ENCODE data around the gene GP2.

The GP2 gene

GRCh38 chr16:20327444-20328041 lies at the start of gene GP2:
Gene GP2, minus strand, starts transcription at chr16:20327513. Its CDS starts 1,082 bp downstream, at chr16:20326431.
- no peak for DNase-seq

DNA sequence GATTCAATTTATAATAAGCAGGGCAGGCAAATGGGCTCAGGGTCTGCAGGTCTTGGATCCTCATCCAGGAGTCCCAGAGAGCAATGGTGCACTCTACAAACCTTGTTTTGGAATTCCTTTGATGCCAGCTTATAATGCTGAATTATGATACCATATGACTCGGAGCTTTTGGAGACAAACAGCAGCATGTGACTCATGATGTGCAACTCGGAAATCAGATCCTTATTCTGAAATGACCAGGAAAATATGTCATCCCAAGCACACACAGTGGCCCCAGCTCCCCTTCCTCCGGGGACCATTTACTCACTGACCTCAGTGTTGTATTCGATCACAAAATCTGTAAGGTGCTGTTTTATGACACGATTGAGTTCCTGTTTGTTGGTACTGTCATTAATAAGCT lies 45.4 kb upstream of the GP2 start:
- DNase-seq, result peak in 1 of 3 donors; percentile 3

- DNase-seq, result no peak
Measured at GRCh38 chr16:20369452-20370054, 42.2 kb upstream of the GP2 start.

GRCh38 chr16:20364051-20364450 lies 36.7 kb upstream of the GP2 start:
- DNase-seq, result no peak

- no peak for DNase-seq
Measured at GRCh38 chr16:20363191-20363590, 35.9 kb upstream of the GP2 start.

DNA sequence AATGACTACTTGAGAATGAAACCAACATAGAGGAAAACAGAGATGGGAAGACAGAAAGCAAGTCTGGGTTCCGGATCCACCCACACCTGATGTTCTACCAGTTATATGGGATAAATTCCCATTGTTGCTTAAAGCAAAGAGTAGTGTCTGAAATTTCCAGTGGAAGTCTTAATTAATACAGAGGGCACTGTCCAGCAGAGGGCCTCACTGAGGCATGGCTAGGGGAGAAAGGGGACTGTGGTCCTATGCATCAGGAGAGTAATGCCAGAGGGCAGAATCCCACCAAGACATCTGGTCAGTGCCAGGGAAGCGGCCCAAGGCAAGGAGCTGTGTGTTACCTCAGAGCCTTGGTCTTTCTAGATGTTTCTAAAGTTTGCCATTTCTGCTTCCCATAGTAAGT lies 32.7 kb upstream of the GP2 start:
- DNase-seq, result peak in 2 of 3 donors; percentile 3 to 21

DNA sequence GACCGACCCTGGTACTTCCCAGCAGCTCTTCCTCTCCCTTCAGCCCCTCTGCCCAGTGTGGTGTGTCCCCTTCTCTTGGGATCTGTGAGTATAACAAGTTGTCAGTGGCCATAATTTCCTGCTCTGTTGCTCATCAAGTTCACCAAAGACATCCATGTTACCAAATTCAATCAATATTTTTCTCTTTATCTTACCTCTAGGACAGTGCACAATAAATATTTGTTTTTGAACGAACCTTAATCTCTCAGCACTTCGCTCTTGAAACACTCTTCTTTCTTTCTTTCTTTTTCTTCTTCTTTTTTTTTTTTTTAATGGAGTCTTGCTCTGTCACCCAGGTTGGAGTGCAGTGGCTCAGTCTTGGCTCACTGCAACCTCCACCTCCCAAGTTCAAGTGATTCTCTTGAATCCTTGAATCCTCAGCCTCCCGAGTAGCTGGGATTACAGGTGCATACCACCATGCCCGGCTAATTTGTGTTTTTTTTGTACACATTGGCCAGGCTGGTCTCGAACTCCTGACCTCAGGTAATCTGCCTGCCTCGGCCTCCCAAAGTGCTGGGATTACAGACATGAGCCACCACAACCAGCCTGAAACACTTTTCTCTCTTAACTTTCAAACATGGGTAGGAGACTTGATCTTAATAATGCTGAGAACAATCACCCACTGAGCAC lies 27.9 kb upstream of the GP2 start:
- no peak for DNase-seq

DNA sequence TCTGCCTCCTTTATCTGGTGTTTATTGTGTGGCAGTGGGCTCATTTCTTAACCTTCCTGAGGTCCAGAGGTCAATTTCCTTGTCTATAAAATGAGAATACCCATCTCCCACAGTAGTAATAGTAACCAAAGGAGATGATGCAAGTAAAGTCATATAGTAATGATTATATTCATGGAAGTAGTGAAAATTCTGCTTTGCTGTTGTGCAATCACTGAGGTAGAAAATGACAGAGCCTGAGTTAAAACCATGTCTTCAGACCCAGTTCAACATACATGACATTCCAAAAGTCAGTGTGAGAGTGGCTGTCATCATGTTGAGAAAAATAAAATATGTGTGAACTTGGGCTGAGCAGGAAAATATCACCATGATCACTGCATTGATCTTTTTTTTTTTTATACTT lies 26.1 kb upstream of the GP2 start:
- DNase-seq, result no peak

DNA sequence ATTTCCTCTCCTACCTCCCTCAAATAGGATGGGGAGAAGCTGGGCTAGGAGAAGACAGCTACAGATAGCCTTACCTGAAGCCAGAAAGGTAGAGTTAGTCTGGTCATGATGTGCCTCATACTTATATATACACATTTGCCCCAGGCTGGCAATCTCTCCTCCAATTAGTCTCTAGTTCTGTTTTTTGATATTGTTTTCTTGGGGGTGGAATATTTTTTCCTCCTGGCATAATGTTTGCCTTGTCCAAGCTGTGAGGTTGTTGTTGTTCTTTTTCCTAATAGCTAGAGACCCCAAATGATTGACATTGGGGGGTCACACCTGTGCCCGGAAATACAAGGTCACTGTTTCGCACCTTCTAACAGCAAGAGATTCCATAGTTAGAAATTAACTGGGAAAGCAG lies 25.3 kb upstream of the GP2 start, which contains the start of gene UMOD:
TSS of gene UMOD (minus strand) at position 101 of the 400 bp plus-strand sequence. CDS start 1,978 bp downstream, outside the sequence.
- DNase-seq, result no peak

- DNase-seq, result no peak
Measured at GRCh38 chr16:20349615-20350014, 22.3 kb upstream of the GP2 start.

DNA sequence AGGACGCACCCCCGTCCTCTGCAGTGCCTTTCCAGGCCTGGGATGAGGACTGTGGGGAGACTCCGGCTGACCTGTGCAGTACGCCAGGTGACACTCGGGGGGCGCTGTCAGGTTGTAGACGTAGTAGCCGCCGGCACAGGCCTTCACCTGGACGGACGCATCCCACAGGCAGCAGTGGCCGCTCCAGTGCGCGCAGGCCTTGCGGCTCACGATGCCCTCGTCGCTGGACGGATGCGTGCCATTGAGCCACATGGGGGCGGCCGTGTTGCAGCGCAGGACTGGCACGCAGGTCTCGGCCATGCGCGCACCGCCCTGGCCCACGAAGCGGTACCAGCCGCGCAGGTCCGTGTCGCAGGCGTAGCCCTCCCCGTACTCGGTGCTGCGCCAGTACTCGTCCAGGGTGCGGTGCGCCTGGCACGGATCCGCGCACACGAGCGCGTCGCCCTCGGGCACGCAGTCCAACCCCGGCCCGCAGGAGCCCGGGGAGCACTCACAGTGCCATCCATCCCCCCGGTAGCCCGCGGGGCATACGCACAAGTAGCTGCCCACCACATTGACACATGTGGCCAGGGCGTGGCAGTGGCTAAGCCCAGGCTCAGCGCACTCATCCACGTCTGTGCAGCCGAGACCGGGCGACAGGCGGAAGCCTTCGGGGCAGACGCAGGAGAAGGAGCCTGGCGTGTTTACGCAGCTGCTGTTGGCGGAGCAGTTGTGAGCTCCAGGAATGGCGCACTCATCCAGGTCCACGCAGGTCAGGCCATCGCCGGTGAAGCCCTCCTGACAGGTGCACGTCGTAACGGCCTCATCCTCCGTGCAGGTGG lies 21.3 kb upstream of the GP2 start:
- peak in 1 of 3 donors; percentile 5 for DNase-seq

- no peak for DNase-seq
Measured at GRCh38 chr16:20347666-20348364, 20.5 kb upstream of the GP2 start.

- peak; percentile 30 to 62 (median 38) for DNase-seq
Measured at GRCh38 chr16:20344611-20345010, 17.3 kb upstream of the GP2 start.

DNA sequence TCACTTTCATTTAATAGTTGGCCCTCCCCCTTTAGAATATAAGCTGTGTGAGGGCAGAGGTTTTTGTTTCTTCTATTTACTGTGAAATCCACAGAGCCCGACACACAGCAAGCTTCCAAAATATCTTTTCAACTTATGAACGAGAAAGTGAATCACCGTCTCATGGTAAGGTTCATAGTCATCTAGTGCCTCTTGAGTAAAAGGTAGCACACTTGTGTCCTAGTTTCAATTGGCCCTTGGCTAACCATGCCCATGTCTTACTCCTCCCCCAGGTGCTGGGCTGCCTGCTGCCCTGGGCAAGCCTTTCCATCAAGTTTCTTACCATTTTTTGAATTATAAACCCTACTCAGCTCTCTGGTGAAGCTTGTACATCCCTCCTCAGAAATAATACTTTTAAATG lies 12.4 kb upstream of the GP2 start:
- no peak for DNase-seq

GRCh38 chr16:20336955-20337354 lies 9.6 kb upstream of the GP2 start:
- no peak for DNase-seq

DNA sequence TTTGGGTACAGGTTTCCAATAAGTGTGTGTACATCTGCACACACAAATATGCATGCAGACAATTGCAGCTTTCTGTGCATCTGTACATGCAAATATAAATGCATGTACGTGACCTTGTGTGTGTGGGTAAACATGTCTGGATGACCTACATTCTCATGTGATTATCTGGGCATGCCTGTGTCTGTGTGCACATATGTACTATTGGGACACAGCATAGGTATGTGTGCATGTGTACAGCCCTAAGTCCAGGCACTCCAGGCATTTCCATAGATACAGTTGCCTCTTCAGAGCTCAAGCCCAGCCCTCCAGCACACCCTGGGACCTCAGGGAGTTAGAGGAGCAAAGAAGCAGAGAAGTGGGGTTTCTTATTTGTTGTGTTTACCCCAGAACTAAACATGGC lies 7.1 kb upstream of the GP2 start:
- DNase-seq, result no peak

DNA sequence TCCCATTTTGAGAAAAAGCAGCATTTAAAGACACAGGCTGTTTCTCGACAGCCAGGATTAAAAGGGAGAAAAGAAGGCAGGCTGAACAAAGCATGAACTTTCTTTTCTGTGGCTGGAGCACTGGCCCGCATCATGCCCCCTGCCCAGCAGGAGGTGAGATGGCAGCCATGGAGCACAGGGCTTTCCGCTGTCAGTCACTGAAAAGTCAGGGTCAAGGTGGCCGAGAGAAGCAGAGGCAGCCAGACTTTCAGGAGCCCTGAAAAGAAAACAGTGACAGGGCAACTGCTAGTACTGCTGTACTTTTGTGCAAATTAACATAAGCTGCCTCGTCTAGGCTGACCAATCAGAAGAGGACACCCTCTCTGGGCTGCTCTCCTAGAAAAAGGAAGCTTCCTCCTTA lies 5.8 kb upstream of the GP2 start:
- DNase-seq, result no peak

DNA sequence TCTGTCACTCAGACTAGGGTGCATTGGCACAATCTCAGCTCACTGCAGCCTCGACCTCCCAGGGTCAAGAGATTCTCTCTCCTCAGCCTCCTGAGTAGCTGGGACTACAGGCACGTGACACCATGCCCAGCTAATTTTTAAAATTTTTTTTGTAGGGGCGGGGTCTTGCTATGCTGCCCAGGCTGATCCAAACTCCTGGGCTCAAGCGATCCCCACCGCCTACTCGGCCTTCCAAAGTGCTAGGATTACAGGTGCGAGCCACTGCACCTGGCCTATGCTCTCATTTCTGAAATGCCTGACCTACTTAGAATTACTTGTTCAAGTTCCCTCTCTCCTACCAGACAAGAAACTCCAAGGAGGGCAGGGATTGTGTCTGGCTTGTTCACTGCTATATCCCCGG lies 5.1 kb upstream of the GP2 start:
- DNase-seq, result no peak

GRCh38 chr16:20331635-20332034 lies 4.3 kb upstream of the GP2 start:
- DNase-seq, result no peak

- no peak for DNase-seq
Measured at GRCh38 chr16:20329392-20330138, 2.3 kb upstream of the GP2 start.

DNA sequence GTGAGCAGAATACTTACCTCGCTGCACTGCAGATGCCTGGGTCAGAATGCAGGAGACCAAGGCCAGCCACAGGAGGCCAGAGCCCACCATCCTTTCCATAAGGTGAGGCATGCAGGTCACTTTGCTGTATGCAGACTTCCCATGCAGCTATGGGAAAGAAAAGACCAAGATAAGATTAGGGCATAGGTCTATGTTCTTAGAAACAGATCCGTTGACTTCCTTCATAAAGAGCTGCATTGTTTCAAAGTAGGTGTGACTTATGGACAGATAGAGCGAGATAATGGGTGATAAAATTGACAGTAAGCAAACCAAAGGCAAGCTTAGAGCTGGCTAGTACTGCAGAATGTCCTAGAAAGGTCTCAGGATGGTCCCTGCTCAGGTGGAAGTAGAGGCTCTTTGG lies 992 bp downstream of the GP2 start:
- DNase-seq, result no peak

GRCh38 chr16:20325005-20325404 lies 2.3 kb downstream of the GP2 start:
- DNase-seq, result no peak

Measured in suppressor macrophage treated with lipopolysaccharide for 1 hour (primary cell).